HFF-Myc (cell line): ENCODE results near the gene ANXA2.
"Not testable (repeated sequence)": the region's sequence is repeated elsewhere in the genome, so short reads cannot be mapped to it uniquely, and the experiment has no call there.

Source experiments
- DNase-seq: peaks from one replicate; pipeline ENCODE4 v3.0.0-alpha.2; 2011; ENCODE audit warnings: low read depth; ENCODE audit errors: extremely low read depth
- H3K4me3 ChIP-seq: replicated peaks from 2 replicates; pipeline ENCODE4 v1.5.1; 2011; ENCODE audit warnings: low read depth, mild to moderate bottlenecking, control low read depth, low read length
- CTCF ChIP-seq: IDR thresholded peaks from 2 replicates; pipeline ENCODE4 v1.5.1; 2012; ENCODE audit warnings: mild to moderate bottlenecking, low read depth, low read length, control low read depth; ENCODE audit errors: missing control alignments

The ANXA2 gene

GRCh38 chr15:60363087-60363549 is 34.7 kb downstream of the ANXA2 start:
- TF ChIP-seq CTCF, result no peak
- no peak for DNase-seq
- H3K4me3 ChIP-seq, result no peak overlapping the region

GRCh38 chr15:60362321-60363086 is 35.3 kb downstream of the ANXA2 start:
- peak; percentile 72 for DNase-seq
- no peak overlapping the region for H3K4me3 ChIP-seq
- no peak for TF ChIP-seq CTCF

GRCh38 chr15:60359738-60360137 is 38.0 kb downstream of the ANXA2 start:
- peak; percentile 63 for TF ChIP-seq CTCF
- not testable (repeated sequence) for DNase-seq, H3K4me3 ChIP-seq

GRCh38 chr15:60358935-60359682 is 38.7 kb downstream of the ANXA2 start:
- DNase-seq, result no peak
- TF ChIP-seq CTCF, result no peak
- H3K4me3 ChIP-seq, result no peak overlapping the region

- no peak overlapping the region for H3K4me3 ChIP-seq
- no peak for DNase-seq
- TF ChIP-seq CTCF, result no peak
Measured at GRCh38 chr15:60356832-60357231, 41.0 kb downstream of the ANXA2 start.

GRCh38 chr15:60355148-60355857 is 42.5 kb downstream of the ANXA2 start:
- no peak overlapping the region for H3K4me3 ChIP-seq
- TF ChIP-seq CTCF, result no peak
- no peak for DNase-seq
